GM10248 (cell line): ENCODE results near the gene PAXX.

Experiments used
- CTCF ChIA-PET: fragments of 300-600 bp; sonication (Branson Sonifier 250); formaldehyde crosslinking; extraction: SDS; loops from one replicate; lab custom pipeline; 2021; ENCODE audit warnings: antibody characterized with exemption; lab: Yijun Ruan, JAX
- POLR2A ChIA-PET: fragments of 350-650 bp; sonication (Branson Sonifier 250); formaldehyde crosslinking; extraction: SDS; loops from one replicate; lab custom pipeline; 2020; ENCODE audit warnings: antibody characterized with exemption; lab: Yijun Ruan, JAX
- DNase-seq: peaks from one replicate; pipeline ENCODE4 v3.0.0; 2012; ENCODE audit errors: extremely low spot score
- CTCF ChIP-seq: IDR thresholded peaks from 2 replicates; pipeline ENCODE4 v1.5.1; 2012; ENCODE audit warnings: mild to moderate bottlenecking, low read depth; ENCODE audit errors: extremely low read depth, missing control alignments, control extremely low read depth

The PAXX gene

GRCh38 chr9:137021979-137022661 is 29.9 kb downstream of the PAXX start:
- CTCF ChIA-PET: interaction anchor here (0.9 to 5.1 kb wide), 6 partner anchors 7 to 280 kb away, joined by 3 to 39 read pairs (median 3); partner anchors contain the start of genes ABCA2 and NRARP
- DNase-seq: peak; percentile 61
- POLR2A ChIA-PET: no interaction called here
- no peak for TF ChIP-seq CTCF

- CTCF ChIA-PET: interaction anchor here (0.9 to 2.4 kb wide), 2 partner anchors 12 to 75 kb away, joined by 3 to 13 read pairs; no protein-coding TSS in a partner anchor
- POLR2A ChIA-PET: no interaction called here
- DNase-seq: no peak
- no peak for TF ChIP-seq CTCF
Measured at GRCh38 chr9:137022662-137023008, 30.4 kb downstream of the PAXX start.

GRCh38 chr9:137023157-137023556 is 30.9 kb downstream of the PAXX start:
- TF ChIP-seq CTCF: no peak
- CTCF ChIA-PET: interaction anchor here (1.3 kb wide), 1 partner anchor 45 kb away, joined by 3 read pairs; no protein-coding TSS in a partner anchor
- POLR2A ChIA-PET: no interaction called here
- DNase-seq: no peak

GRCh38 chr9:137023583-137023991 is 31.4 kb downstream of the PAXX start:
- no peak for DNase-seq
- POLR2A ChIA-PET: no interaction called here
- no peak for TF ChIP-seq CTCF
- CTCF ChIA-PET: interaction anchor here (1.3 kb wide), 1 partner anchor 44 kb away, joined by 3 read pairs; no protein-coding TSS in a partner anchor

- POLR2A ChIA-PET: no interaction called here
- DNase-seq: no peak
- TF ChIP-seq CTCF: no peak
- CTCF ChIA-PET: interaction anchor here (1.0 to 3.7 kb wide), 7 partner anchors 10 to 240 kb away, joined by 3 to 38 read pairs (median 6); partner anchors contain the start of genes NPDC1 and SAPCD2
Measured at GRCh38 chr9:137025517-137025966, 33.3 kb downstream of the PAXX start.

GRCh38 chr9:137026384-137026783 is 34.2 kb downstream of the PAXX start:
- no peak for TF ChIP-seq CTCF
- CTCF ChIA-PET: interaction anchor here (1.0 to 4.7 kb wide), 8 partner anchors 9 to 260 kb away, joined by 3 to 38 read pairs (median 5); partner anchors contain the start of gene SAPCD2
- POLR2A ChIA-PET: interaction anchor here (0.6 kb wide), 1 partner anchor 59 kb away, joined by 3 read pairs; no protein-coding TSS in a partner anchor
- no peak for DNase-seq
